Brain microvascular endothelial cell (primary cell): ENCODE data around the gene ARL4C.

Experiments
- DNase-seq: peaks from one replicate; pipeline ENCODE4 v3.0.0-alpha.2; 2020
- H3K27ac ChIP-seq: fragments of 250-450 bp; sonication (Bioruptor Pico); 2 replicates; pipeline ENCODE4 v1.5.1; 2020; ENCODE audit warnings: mild to moderate bottlenecking, moderate library complexity
- H3K27me3 ChIP-seq: fragments of 250-450 bp; sonication (Bioruptor Pico); replicated peaks from 2 replicates; pipeline ENCODE4 v1.5.1; 2020; ENCODE audit warnings: mild to moderate bottlenecking
- H3K36me3 ChIP-seq: fragments of 250-450 bp; sonication (Bioruptor Pico); replicated peaks from 2 replicates; pipeline ENCODE4 v1.5.1; 2020; ENCODE audit warnings: mild to moderate bottlenecking
- H3K4me3 ChIP-seq: 2 replicates; pipeline ENCODE4 v1.5.1; 2011; ENCODE audit warnings: low read depth, mild to moderate bottlenecking, control low read depth, low read length, moderate library complexity
- in situ Hi-C: cut with HindIII; loops from 2 replicates; pipeline ENCODE4 v1.10.0; 2017; ENCODE audit warnings: low sequenced_read_pairs, low pct_ligation_motif_present
- TF ChIP-seq, protein P1 (sequence below): IDR thresholded peaks from 2 replicates; pipeline ENCODE4 v1.5.1; 2011; ENCODE audit warnings: low read depth, mild to moderate bottlenecking, moderate library complexity, low read length, control low read depth, inconsistent platforms; ENCODE audit errors: missing control alignments

ARL4C gene

DNA sequence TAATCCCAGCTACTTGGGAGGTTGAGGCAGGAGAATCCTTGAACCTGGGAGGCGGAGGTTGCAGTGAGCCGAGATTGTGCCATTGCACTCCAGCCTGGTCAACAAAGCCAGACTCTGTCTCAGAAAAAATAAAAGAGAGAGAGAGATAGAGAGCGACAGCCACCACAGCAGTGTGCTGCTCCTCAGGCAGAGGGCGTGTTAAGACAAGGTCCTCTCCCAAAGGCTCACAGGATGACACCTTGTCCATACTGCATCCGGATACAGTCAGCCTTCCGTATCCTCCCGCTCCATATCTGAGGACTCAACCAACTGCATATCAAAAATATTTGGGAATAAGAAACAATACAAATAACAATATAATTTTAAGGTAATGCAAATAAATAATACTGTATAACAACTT, 20.1 kb downstream of the ARL4C start:
- Histone ChIP-seq H3K36me3 (no peaks in the 10 kb centered on the region), H3K27ac (no peak overlapping the region), H3K27me3 (no peaks in the 10 kb centered on the region), H3K4me3 (no peak overlapping the region)
- TF ChIP-seq, protein P1, sequence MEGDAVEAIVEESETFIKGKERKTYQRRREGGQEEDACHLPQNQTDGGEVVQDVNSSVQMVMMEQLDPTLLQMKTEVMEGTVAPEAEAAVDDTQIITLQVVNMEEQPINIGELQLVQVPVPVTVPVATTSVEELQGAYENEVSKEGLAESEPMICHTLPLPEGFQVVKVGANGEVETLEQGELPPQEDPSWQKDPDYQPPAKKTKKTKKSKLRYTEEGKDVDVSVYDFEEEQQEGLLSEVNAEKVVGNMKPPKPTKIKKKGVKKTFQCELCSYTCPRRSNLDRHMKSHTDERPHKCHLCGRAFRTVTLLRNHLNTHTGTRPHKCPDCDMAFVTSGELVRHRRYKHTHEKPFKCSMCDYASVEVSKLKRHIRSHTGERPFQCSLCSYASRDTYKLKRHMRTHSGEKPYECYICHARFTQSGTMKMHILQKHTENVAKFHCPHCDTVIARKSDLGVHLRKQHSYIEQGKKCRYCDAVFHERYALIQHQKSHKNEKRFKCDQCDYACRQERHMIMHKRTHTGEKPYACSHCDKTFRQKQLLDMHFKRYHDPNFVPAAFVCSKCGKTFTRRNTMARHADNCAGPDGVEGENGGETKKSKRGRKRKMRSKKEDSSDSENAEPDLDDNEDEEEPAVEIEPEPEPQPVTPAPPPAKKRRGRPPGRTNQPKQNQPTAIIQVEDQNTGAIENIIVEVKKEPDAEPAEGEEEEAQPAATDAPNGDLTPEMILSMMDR = no peak
- no peak for DNase-seq
- in situ Hi-C loops = no loop called here

DNA sequence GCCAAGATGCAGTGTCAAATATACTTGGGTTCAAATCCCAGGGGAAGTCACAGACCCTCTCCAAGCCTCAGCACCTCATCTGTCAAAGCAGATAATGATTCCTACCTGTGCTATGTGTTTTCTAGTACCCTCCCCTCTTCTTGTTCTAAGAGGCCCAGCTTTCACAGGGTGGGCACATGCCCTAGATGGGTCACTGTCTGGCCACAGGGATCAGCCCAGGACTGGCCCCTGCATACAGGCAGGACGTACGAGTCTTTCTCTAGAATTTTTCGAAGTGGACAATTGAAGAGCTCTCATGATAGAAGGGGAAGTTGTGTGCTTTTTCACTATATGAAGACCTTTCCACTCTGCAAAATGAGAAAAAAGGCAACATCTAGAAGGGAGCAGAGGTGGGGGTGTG, 22.2 kb downstream of the ARL4C start:
- no peaks in the 10 kb centered on the region for H3K36me3 ChIP-seq
- H3K27me3 ChIP-seq = no peaks in the 10 kb centered on the region
- DNase-seq = no peak
- no peak overlapping the region for H3K27ac ChIP-seq
- in situ Hi-C loops = no loop called here
- TF ChIP-seq, protein P1 = no peak
- H3K4me3 ChIP-seq = no peak overlapping the region

DNA sequence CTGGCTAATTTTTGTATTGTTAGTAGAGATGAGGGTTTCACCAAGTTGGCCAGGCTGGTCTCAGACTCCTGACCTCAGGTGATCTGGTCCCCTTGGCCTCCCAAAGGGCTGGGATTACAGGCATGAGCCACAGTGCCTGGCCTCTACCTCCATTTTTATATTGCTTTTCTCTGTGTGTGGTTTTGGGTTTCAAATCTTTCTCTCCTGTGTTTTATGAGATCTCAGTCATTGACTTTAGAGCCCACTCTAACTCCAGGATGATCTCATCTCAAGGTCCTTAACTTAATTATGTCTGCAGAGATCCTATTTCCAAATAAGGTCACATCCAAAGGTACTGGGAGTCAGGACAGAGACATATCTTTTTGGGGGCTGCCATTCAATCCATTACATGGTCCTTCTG, 24.7 kb downstream of the ARL4C start:
- Histone ChIP-seq H3K27me3 (no peaks in the 10 kb centered on the region), H3K36me3 (no peaks in the 10 kb centered on the region), H3K4me3 (no peak overlapping the region), H3K27ac (no peak overlapping the region)
- DNase-seq = no peak
- in situ Hi-C loops = no loop called here
- TF ChIP-seq, protein P1 = no peak

DNA sequence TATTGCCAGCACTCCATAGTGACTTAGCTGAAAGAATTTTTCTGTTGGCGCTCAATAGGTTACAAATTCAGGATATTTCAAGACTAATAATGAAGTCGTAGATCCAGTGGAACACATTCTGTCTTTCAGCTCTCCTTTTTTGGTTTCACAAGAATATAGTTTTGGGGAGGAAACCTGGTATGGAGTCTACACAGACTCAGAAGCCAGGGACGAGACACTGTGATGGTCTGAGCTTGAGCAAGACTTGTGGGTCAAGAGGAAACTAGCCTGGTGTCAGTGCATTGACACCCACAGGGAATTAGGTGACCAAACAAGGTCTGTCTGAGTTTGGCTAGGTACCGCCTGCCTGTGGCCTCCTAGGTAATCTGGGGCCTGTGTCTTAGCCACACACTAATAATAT, 26.9 kb downstream of the ARL4C start:
- DNase-seq = no peak
- H3K36me3 ChIP-seq = no peaks in the 10 kb centered on the region
- no peak overlapping the region for H3K27ac ChIP-seq
- TF ChIP-seq, protein P1 = no peak
- H3K4me3 ChIP-seq = no peak overlapping the region
- in situ Hi-C loops = no loop called here
- H3K27me3 ChIP-seq = no peaks in the 10 kb centered on the region

DNA sequence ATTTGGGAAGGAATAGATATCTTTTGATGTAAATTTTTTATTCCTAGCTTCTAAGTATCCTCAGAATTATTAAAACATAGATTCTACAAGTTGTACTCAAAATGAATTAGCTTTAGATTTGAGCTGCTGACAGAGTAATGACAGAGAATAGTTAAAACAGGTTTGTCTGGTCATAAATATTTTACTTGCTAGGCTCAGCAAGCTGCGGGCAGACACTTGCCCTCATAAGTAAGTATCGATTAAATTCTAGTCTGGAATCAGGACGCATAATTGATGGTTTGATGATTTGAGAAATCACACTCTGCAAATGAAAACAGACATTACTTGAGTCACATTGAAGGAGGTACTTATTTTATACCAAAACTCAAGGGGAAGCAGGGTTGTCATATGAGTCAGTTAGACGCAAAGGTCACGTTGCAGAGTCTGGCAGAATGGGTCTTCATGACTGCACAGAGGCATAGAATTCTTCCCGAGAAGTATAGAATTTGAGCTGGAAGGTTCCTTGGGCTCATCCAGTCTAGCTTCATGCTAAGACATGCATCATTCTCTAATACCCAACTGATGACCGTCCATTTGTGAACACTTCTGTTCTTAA, 27.5 kb downstream of the ARL4C start:
- no peak overlapping the region for H3K4me3 ChIP-seq

More for the DNA sequence above, 27.5 kb downstream of the ARL4C start:
- Histone ChIP-seq H3K36me3 (no peaks in the 10 kb centered on the region), H3K27me3 (no peaks in the 10 kb centered on the region), H3K27ac (no peak overlapping the region)
- TF ChIP-seq, protein P1 = no peak
- DNase-seq = no peak
- in situ Hi-C loops = no loop called here
